ENCODE data around the gene POLDIP3.
A peak's percentile ranks its signal among the peaks of the same experiment; 100 is the strongest.
"Not testable (repeated sequence)": the region's sequence is repeated elsewhere in the genome, so short reads cannot be mapped to it uniquely, and the experiment has no call there.

Gene POLDIP3

GRCh38 chr22:42585096-42585495 lies 29.6 kb downstream of the POLDIP3 start:
- DNase-seq (ENCODE audit: low read depth) = no peak

- DNase-seq (ENCODE audit: low read depth) = no peak
Observed at GRCh38 chr22:42584364-42584940, 30.2 kb downstream of the POLDIP3 start.

- DNase-seq (ENCODE audit: low read depth) = no peak
Observed at GRCh38 chr22:42582987-42583386, 31.7 kb downstream of the POLDIP3 start.

- peak; percentile 76 for DNase-seq (ENCODE audit: low read depth)
Observed at GRCh38 chr22:42581762-42582716, 32.6 kb downstream of the POLDIP3 start.

- DNase-seq (ENCODE audit: low read depth) = not testable (repeated sequence)
Observed at GRCh38 chr22:42581194-42581761, 33.4 kb downstream of the POLDIP3 start.

GRCh38 chr22:42580040-42580439 lies 34.6 kb downstream of the POLDIP3 start:
- not testable (repeated sequence) for DNase-seq (ENCODE audit: low read depth)

GRCh38 chr22:42577623-42578240 lies 37.0 kb downstream of the POLDIP3 start:
- no peak for DNase-seq (ENCODE audit: low read depth)

- not testable (repeated sequence) for DNase-seq (ENCODE audit: low read depth)
Observed at GRCh38 chr22:42577141-42577540, 37.5 kb downstream of the POLDIP3 start.

- DNase-seq (ENCODE audit: low read depth) = not testable (repeated sequence)
Observed at GRCh38 chr22:42575996-42576574, 38.6 kb downstream of the POLDIP3 start.

GRCh38 chr22:42574468-42574867 lies 40.2 kb downstream of the POLDIP3 start:
- not testable (repeated sequence) for DNase-seq (ENCODE audit: low read depth)

- not testable (repeated sequence) for DNase-seq (ENCODE audit: low read depth)
Observed at GRCh38 chr22:42574046-42574445, 40.6 kb downstream of the POLDIP3 start.

GRCh38 chr22:42571068-42571467 lies 43.6 kb downstream of the POLDIP3 start:
- DNase-seq (ENCODE audit: low read depth) = not testable (repeated sequence)

- DNase-seq (ENCODE audit: low read depth) = not testable (repeated sequence)
Observed at GRCh38 chr22:42570580-42570979, 44.1 kb downstream of the POLDIP3 start.

GRCh38 chr22:42567950-42568349 lies 46.7 kb downstream of the POLDIP3 start:
- not testable (repeated sequence) for DNase-seq (ENCODE audit: low read depth)

- no peak for DNase-seq (ENCODE audit: low read depth)
Observed at GRCh38 chr22:42565956-42566355, 48.7 kb downstream of the POLDIP3 start.

- DNase-seq (ENCODE audit: low read depth) = no peak
Observed at GRCh38 chr22:42564699-42565098, 50.0 kb downstream of the POLDIP3 start.

GRCh38 chr22:42563943-42564342 lies 50.7 kb downstream of the POLDIP3 start:
- not testable (repeated sequence) for DNase-seq (ENCODE audit: low read depth)

GRCh38 chr22:42562684-42563083 lies 52.0 kb downstream of the POLDIP3 start:
- no peak for DNase-seq (ENCODE audit: low read depth)

GRCh38 chr22:42562279-42562678 lies 52.4 kb downstream of the POLDIP3 start:
- no peak for DNase-seq (ENCODE audit: low read depth)

- no peak for DNase-seq (ENCODE audit: low read depth)
Observed at GRCh38 chr22:42561856-42562255, 52.8 kb downstream of the POLDIP3 start.

- DNase-seq (ENCODE audit: low read depth) = no peak
Observed at GRCh38 chr22:42560781-42561180, 53.9 kb downstream of the POLDIP3 start.

GRCh38 chr22:42560381-42560780 lies 54.3 kb downstream of the POLDIP3 start:
- no peak for DNase-seq (ENCODE audit: low read depth)

Measured in activated T-helper 9 cell treated with anti-CD3 and anti-CD28 coated beads, Interleukin-2, amount 50 U/mL, for 16 hours (primary cell).